Left lung (tissue), 10 donors: ENCODE results near the gene OLFM1. TPM values are rescaled to one million over a fixed set of nuclear protein-coding genes. Genes with fewer than 3 reads are reported as not detected.

Experiments used
- ATAC-seq: fragments of 200-7000 bp; cut with Tn5 transposase; one replicate; pipeline ENCODE4 v1.9.1; 2020; ENCODE audit warnings: moderate library complexity
- DNase-seq, 4 donors: peaks; one replicate each; pipeline ENCODE4 v3.0.0-alpha.2; 2013 to 2020
- H3K27ac ChIP-seq, 2 donors: fragments of 200-600 bp; sonication (generic) in 1 of 2; one replicate each; pipeline versions ENCODE4 v1.5.0 to v1.8.0; 2020 to 2021
- H3K27me3 ChIP-seq, 2 donors: fragments of 200-600 bp; sonication (generic) in 1 of 2; one replicate each; pipeline versions ENCODE4 v1.5.0 to v1.8.0; 2020 to 2021
- H3K36me3 ChIP-seq, 2 donors: fragments of 200-600 bp; sonication (generic) in 1 of 2; one replicate each; pipeline versions ENCODE4 v1.5.0 to v1.8.0; 2020 to 2021
- H3K4me1 ChIP-seq, 2 donors: fragments of 200-600 bp; one replicate each; pipeline ENCODE4 v1.8.0; 2021
- H3K4me3 ChIP-seq, 2 donors: fragments of 200-600 bp; sonication (generic) in 1 of 2; one replicate each; pipeline versions ENCODE4 v1.5.0 to v1.8.0; 2020 to 2021; ENCODE audit warnings: mild to moderate bottlenecking in 1 of 2
- H3K9me3 ChIP-seq, 2 donors: fragments of 200-600 bp; sonication (generic) in 1 of 2; one replicate each; pipeline versions ENCODE4 v1.5.0 to v1.8.0; 2020 to 2021
- CTCF ChIP-seq, 2 donors: fragments of 200-600 bp; sonication (generic) in 1 of 2; IDR thresholded peaks; one replicate each; pipeline versions ENCODE4 v1.5.0 to v1.8.0; 2021; ENCODE audit warnings: antibody characterized with exemption in 2 of 2
- intact Hi-C, 2 donors: fragments of 100-400 bp; cut with DNase I; formaldehyde crosslinking; loops; one replicate each; pipeline versions ENCODE4 v1.11.2 to v1.14.2; 2022
- polyA plus RNA-seq, 6 donors: library from polyadenylated mRNA; unstranded; fragments of 120-200 nt; gene quantifications; one replicate each; pipeline ENCODE4 v1.2.1, GENCODE V29; 2013; ENCODE audit not compliant: insufficient read length in 6 of 6
- total RNA-seq, 2 donors: library from RNA; stranded (reverse); fragmentation: NEBNext Ultra II Directional; extraction: Animal tissue kit (Norgen Biotek cat#: 25700); gene quantifications; one replicate each; pipeline ENCODE4 v1.2.1, GENCODE V29; 2021
- donor health status: DM: no; HTN: yes; CAD: no.
- donor health status: DM: no; HTN: no; CAD: no.

The OLFM1 gene
- total and polyA plus RNA-seq, 8 donors = 6.8 to 21.5 (median 14.3) TPM

DNA sequence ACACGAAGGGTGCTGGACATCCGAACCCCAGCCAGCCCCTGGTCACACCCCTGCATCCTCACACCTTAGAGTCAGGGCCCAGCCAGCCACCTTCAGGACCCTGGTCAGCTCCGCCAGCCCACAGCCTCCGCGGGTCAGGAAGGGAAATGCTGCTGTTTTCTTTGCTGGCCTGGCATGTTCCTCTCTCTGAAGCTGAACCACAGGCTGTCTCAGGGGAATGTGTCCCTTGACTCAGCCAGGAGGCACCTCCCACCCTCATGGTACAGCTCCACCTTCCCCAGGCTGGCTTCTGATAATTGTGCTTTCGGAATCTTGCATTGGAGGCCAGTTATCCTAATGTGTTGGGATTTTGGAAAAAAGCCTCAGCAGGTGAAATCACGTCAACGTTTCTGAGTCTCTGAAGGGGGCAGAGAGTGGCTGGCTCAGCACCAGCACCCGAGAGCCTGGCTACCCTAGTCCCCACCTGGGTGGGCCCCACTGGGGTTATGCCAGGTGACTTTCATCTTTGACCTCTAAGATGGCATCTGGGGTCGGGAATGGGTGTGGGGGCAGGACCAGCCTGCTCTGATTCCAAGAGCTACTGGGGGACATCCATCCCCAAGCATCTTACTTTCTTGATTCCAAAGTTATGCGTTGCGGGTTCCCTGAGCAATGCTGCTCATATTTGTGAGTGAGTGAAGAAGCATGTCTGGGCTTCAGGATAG, 9.8 kb upstream of the OLFM1 start:
- TF ChIP-seq CTCF (IDR thresholded peaks at IDR 0.05) = no peak
- Histone ChIP-seq H3K9me3 (no peaks in the 10 kb centered on the region), H3K36me3 (no peaks in the 10 kb centered on the region), H3K4me3 (no peak overlapping the region), H3K4me1 (peaks cover 0 to 4% of the 10 kb centered on the region in 2 donors), H3K27me3 (peaks cover 0 to 74% of the 10 kb centered on the region in 2 donors), H3K27ac (no peak overlapping the region)
- DNase-seq (peak in 2 of 4 donors; percentile 36 to 42), ATAC-seq (peak; percentile 40)
- intact Hi-C loops = no loop called here

DNA sequence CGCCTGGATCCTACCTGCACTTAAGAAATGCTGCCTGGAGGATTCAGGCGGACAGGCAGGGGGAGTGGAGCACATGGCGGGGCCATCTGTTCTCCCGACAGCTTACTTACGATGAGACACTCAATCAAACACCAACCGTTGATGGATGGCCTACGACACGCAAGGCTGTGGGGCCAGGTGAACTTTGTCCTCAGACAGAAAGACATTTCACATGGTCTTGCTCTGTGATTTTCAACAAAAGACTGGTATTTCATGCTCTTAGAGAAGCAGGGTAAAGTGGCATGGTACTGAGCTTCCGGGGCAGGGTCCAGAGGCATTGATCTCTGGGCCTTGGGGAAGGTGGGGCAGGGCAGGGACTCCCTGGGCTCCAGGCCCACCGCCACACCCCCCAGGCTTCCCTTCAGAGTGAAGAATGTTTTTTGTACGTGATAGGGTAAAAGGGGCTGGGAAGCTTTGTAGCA, 9.1 kb upstream of the OLFM1 start:
- H3K36me3 ChIP-seq = no peaks in the 10 kb centered on the region
- no peak overlapping the region for H3K27ac ChIP-seq
- H3K9me3 ChIP-seq = no peaks in the 10 kb centered on the region
- TF ChIP-seq CTCF (IDR thresholded peaks at IDR 0.05) = no peak
- DNase-seq = peak in 1 of 4 donors; percentile 1
- intact Hi-C loops = no loop called here
- H3K27me3 ChIP-seq = peaks cover 0 to 74% of the 10 kb centered on the region in 2 donors
- ATAC-seq = no peak
- peaks cover 0 to 4% of the 10 kb centered on the region in 2 donors for H3K4me1 ChIP-seq
- H3K4me3 ChIP-seq = no peak overlapping the region

DNA sequence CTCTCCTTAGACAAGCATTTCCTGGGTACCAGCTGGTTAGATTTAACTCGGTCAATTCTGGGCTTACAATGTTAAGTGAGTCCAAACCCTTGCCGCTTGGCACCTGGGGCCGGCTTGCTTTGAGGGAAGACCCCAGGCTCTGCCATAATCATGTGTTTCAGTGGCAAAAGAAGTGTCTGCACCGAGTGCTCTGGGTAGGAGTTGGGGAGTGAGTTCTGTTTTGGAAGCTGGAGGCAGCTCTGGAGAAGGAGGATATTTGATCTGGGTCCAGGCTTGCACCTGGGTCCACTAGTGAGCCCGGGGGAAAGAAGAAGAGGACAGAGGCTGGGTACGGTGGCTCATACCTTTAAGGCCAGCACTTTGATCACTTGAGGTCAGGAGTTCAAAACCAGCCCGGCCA, 8.4 kb upstream of the OLFM1 start:
- Histone ChIP-seq H3K27ac (no peak overlapping the region), H3K4me3 (no peak overlapping the region), H3K36me3 (no peaks in the 10 kb centered on the region), H3K9me3 (no peaks in the 10 kb centered on the region), H3K4me1 (peaks cover 0 to 4% of the 10 kb centered on the region in 2 donors), H3K27me3 (peaks cover 0 to 74% of the 10 kb centered on the region in 2 donors)
- peak in 1 of 4 donors; percentile 7 for DNase-seq
- intact Hi-C loops = no loop called here
- TF ChIP-seq CTCF (IDR thresholded peaks at IDR 0.05) = no peak
- ATAC-seq = no peak

GRCh38 chr9:135079676-135080075, 7.8 kb upstream of the OLFM1 start:
- peaks cover 0 to 5% of the 10 kb centered on the region in 2 donors for H3K4me1 ChIP-seq
- H3K36me3 ChIP-seq = no peaks in the 10 kb centered on the region
- H3K27me3 ChIP-seq = peaks cover 0 to 74% of the 10 kb centered on the region in 2 donors
- no peaks in the 10 kb centered on the region for H3K9me3 ChIP-seq
- H3K27ac ChIP-seq = no peak overlapping the region
- intact Hi-C loops = no loop called here
- no peak overlapping the region for H3K4me3 ChIP-seq
- DNase-seq (peak in 1 of 4 donors; percentile 11), ATAC-seq (no peak)
- TF ChIP-seq CTCF (IDR thresholded peaks at IDR 0.05) = no peak

GRCh38 chr9:135080286-135081263, 6.9 kb upstream of the OLFM1 start:
- peak in 1 of 4 donors; percentile 22 for DNase-seq
- Histone ChIP-seq H3K27ac (no peak overlapping the region), H3K9me3 (no peaks in the 10 kb centered on the region), H3K4me3 (no peak overlapping the region), H3K4me1 (peaks cover 0 to 6% of the 10 kb centered on the region in 2 donors), H3K36me3 (no peaks in the 10 kb centered on the region), H3K27me3 (peaks cover 0 to 74% of the 10 kb centered on the region in 2 donors)
- no peak for ATAC-seq
- intact Hi-C loops = no loop called here
- TF ChIP-seq CTCF (IDR thresholded peaks at IDR 0.05) = no peak
